CD4-positive, alpha-beta T cell (primary cell): Measurements from ENCODE around the gene DLX6. TPM values are rescaled to one million over a fixed set of nuclear protein-coding genes. Genes with fewer than 3 reads are reported as not detected.

Experiments
- ATAC-seq: fragments of 200-7000 bp; cut with Tn5 transposase; one replicate; pipeline ENCODE4 v1.10.0; 2022; ENCODE audit warnings: mild to moderate bottlenecking; ENCODE audit not compliant: poor library complexity
- CTCF ChIA-PET: fragments of 350-600 bp; sonication (Branson Sonifier 250); formaldehyde crosslinking; loops from one replicate; lab custom pipeline; 2021; ENCODE audit warnings: antibody characterized with exemption, inconsistent platforms; lab: Charles Lee
- POLR2A ChIA-PET: fragments of 350-600 bp; sonication (Branson Sonifier 250); formaldehyde crosslinking; loops from one replicate; lab custom pipeline; 2021; ENCODE audit warnings: antibody characterized with exemption, inconsistent platforms; lab: Charles Lee
- DNase-seq, 14 experiments: peaks; one replicate each; pipeline ENCODE4 v3.0.0-alpha.2; 2013 to 2020; ENCODE audit warnings: mixed read lengths in 2 of 14
- H3K27ac ChIP-seq, 2 donors: one replicate each; pipeline versions ENCODE4 v1.5.1 to v1.7.0; 2013; ENCODE audit warnings: low read length in 2 of 2, low read depth in 1 of 2, mild to moderate bottlenecking in 1 of 2
- H3K27me3 ChIP-seq, 2 experiments: 1 replicate in 1 of 2; 2 replicates in 1 of 2; pipeline versions ENCODE4 v1.6.1 to v1.7.0; 2013; ENCODE audit warnings: low read length in 2 of 2, control low read depth in 1 of 2, mild to moderate bottlenecking in 1 of 2, moderate library complexity in 1 of 2; ENCODE audit not compliant: insufficient read depth in 2 of 2, control insufficient read depth in 1 of 2
- H3K36me3 ChIP-seq: one replicate; pipeline ENCODE4 v1.6.1; 2013; ENCODE audit warnings: low read length, control low read depth; ENCODE audit not compliant: insufficient read depth
- H3K4me1 ChIP-seq: one replicate; pipeline ENCODE4 v1.6.1; 2013; ENCODE audit warnings: low read length, control low read depth; ENCODE audit not compliant: insufficient read depth
- H3K4me3 ChIP-seq: one replicate; pipeline ENCODE4 v1.5.1; 2013; ENCODE audit warnings: mild to moderate bottlenecking, low read length, moderate library complexity
- H3K9me3 ChIP-seq, 2 experiments: 1 replicate in 1 of 2; 2 replicates in 1 of 2; pipeline versions ENCODE4 v1.6.1 to v1.7.0; 2013; ENCODE audit warnings: low read length in 2 of 2, mild to moderate bottlenecking in 2 of 2, control low read depth in 1 of 2, moderate library complexity in 1 of 2; ENCODE audit not compliant: control insufficient read depth in 1 of 2, insufficient read depth in 1 of 2
- H3K27ac Mint-ChIP-seq: one replicate; pipeline ENCODE4 v1.8.0; 2020; ENCODE audit warnings: mixed read lengths
- H3K27me3 Mint-ChIP-seq: one replicate; pipeline ENCODE4 v1.8.0; 2021; ENCODE audit warnings: mixed read lengths
- H3K36me3 Mint-ChIP-seq: one replicate; pipeline ENCODE4 v1.8.0; 2021; ENCODE audit warnings: low read depth, mixed read lengths
- H3K4me1 Mint-ChIP-seq: one replicate; pipeline ENCODE4 v1.8.0; 2021; ENCODE audit warnings: low read depth, mixed read lengths
- H3K4me3 Mint-ChIP-seq: one replicate; pipeline ENCODE4 v1.8.0; 2020; ENCODE audit warnings: mild to moderate bottlenecking, mixed read lengths
- H3K9me3 Mint-ChIP-seq: one replicate; pipeline ENCODE4 v1.8.0; 2020; ENCODE audit warnings: mixed read lengths
- CTCF ChIP-seq: fragments of 200-600 bp; IDR thresholded peaks from one replicate; pipeline ENCODE4 v1.8.0; 2022; ENCODE audit warnings: antibody characterized with exemption, mild to moderate bottlenecking
- intact Hi-C, 2 experiments: fragments of 100-400 bp; cut with DNase I in 1 of 2; cut with micrococcal nuclease in 1 of 2; formaldehyde crosslinking; loops; one replicate each; pipeline versions ENCODE4 v1.15.1 to v1.9.0; 2023 to 2025; cut with DNase I, micrococcal nuclease
- total RNA-seq, 174 experiments: library from RNA in 2 of 174; stranded (reverse) in 2 of 174; gene quantifications; one replicate each; pipeline ENCODE4 v1.2.3 and lab custom pipeline; 2021 to 2026

DLX6 gene
- total RNA-seq, 2 experiments from 2014 or later = not detected

GRCh38 chr7:97015756-97016380, 10.5 kb downstream of the DLX6 start:
- peaks cover 2% of the 10 kb centered on the region for H3K9me3 Mint-ChIP-seq
- H3K27me3 Mint-ChIP-seq = peaks cover 100% of the 10 kb centered on the region
- ATAC-seq (no peak), DNase-seq (no peak)
- H3K4me3 Mint-ChIP-seq = no peak overlapping the region
- TF ChIP-seq CTCF = no peak
- POLR2A ChIA-PET = interaction anchor here (0.8 kb wide), 1 partner anchor 10 kb away, joined by 3 read pairs; no protein-coding TSS in a partner anchor
- no peak overlapping the region for H3K27ac ChIP-seq
- H3K27ac Mint-ChIP-seq = no peak overlapping the region
- peaks cover 7 to 34% of the 10 kb centered on the region in 2 experiments for H3K9me3 ChIP-seq
- peaks cover 8% of the 10 kb centered on the region for H3K4me1 ChIP-seq
- peaks cover 89 to 98% of the 10 kb centered on the region in 2 experiments for H3K27me3 ChIP-seq
- CTCF ChIA-PET = no interaction called here
- H3K4me1 Mint-ChIP-seq = peaks cover 16% of the 10 kb centered on the region
- no peak overlapping the region for H3K4me3 ChIP-seq
- no peaks in the 10 kb centered on the region for H3K36me3 ChIP-seq
- intact Hi-C loops = no loop called here
- H3K36me3 Mint-ChIP-seq = no peaks in the 10 kb centered on the region

GRCh38 chr7:97016381-97017191, 11.2 kb downstream of the DLX6 start:
- intact Hi-C loops = no loop called here
- peaks cover 2% of the 10 kb centered on the region for H3K9me3 Mint-ChIP-seq
- peaks cover 16% of the 10 kb centered on the region for H3K4me1 Mint-ChIP-seq
- no peak overlapping the region for H3K4me3 Mint-ChIP-seq
- Histone ChIP-seq H3K9me3 (peaks cover 7 to 40% of the 10 kb centered on the region in 2 experiments), H3K4me1 (peaks cover 15% of the 10 kb centered on the region), H3K4me3 (no peak overlapping the region), H3K27ac (no peak overlapping the region), H3K27me3 (peaks cover 86 to 98% of the 10 kb centered on the region in 2 experiments), H3K36me3 (no peaks in the 10 kb centered on the region)
- H3K36me3 Mint-ChIP-seq = no peaks in the 10 kb centered on the region
- H3K27me3 Mint-ChIP-seq = peaks cover 95% of the 10 kb centered on the region
- no peak for TF ChIP-seq CTCF
- no peak overlapping the region for H3K27ac Mint-ChIP-seq
- POLR2A ChIA-PET = no interaction called here
- no peak for ATAC-seq
- CTCF ChIA-PET = no interaction called here
- no peak for DNase-seq

- no peaks in the 10 kb centered on the region for H3K36me3 ChIP-seq
- no peak overlapping the region for H3K4me3 Mint-ChIP-seq
- H3K9me3 ChIP-seq = peaks cover 2 to 46% of the 10 kb centered on the region in 2 experiments
- H3K36me3 Mint-ChIP-seq = no peaks in the 10 kb centered on the region
- H3K4me1 Mint-ChIP-seq = peaks cover 22% of the 10 kb centered on the region
- peaks cover 86 to 98% of the 10 kb centered on the region in 2 experiments for H3K27me3 ChIP-seq
- no peak overlapping the region for H3K27ac ChIP-seq
- no peak for DNase-seq
- H3K4me3 ChIP-seq = no peak overlapping the region
- peaks cover 95% of the 10 kb centered on the region for H3K27me3 Mint-ChIP-seq
- peaks cover 2% of the 10 kb centered on the region for H3K9me3 Mint-ChIP-seq
- H3K27ac Mint-ChIP-seq = no peak overlapping the region
- peaks cover 24% of the 10 kb centered on the region for H3K4me1 ChIP-seq
- CTCF ChIA-PET = no interaction called here
- ATAC-seq = no peak
- POLR2A ChIA-PET = no interaction called here
- intact Hi-C loops = no loop called here
- TF ChIP-seq CTCF = no peak
These were observed 12.1 kb downstream of the DLX6 start for GRCh38 chr7:97017192-97018125.
